HepG2 (cell line): ENCODE results near the gene MTUS2.

ENCODE experiments used
- CCAR2 ChIP-seq: fragments of 200-400 bp; formaldehyde crosslinking; optimal IDR thresholded peaks from 2 replicates; pipeline ENCODE3; 2018; ENCODE audit warnings: low read depth, mild to moderate bottlenecking, low read length, moderate library complexity
- EP300 ChIP-seq, 3 experiments: sonication (generic) in 1 of 3; formaldehyde crosslinking in 1 of 3; IDR thresholded peaks; 2 replicates each; pipeline versions ENCODE4 v1.5.1 to v1.6.1; 2011 to 2020; ENCODE audit warnings: low read depth in 2 of 3, low read length in 2 of 3, borderline replicate concordance in 1 of 3, improper control_type of control experiment in 1 of 3, mild to moderate bottlenecking in 1 of 3, missing genetic modification reagents in 1 of 3, moderate library complexity in 1 of 3
- EZH2 ChIP-seq: conservative IDR thresholded peaks from 2 replicates; pipeline ENCODE4 v1.6.1; 2012; ENCODE audit warnings: mild to moderate bottlenecking, low read depth, low read length, moderate library complexity
- HDAC6 ChIP-seq: fragments of 200-600 bp; sonication (generic); IDR thresholded peaks from 2 replicates; pipeline ENCODE4 v1.7.0; 2017; ENCODE audit warnings: mild to moderate bottlenecking, antibody characterized with exemption, low read length, low read depth
- HNF4A ChIP-seq: sonication (generic); formaldehyde crosslinking; IDR thresholded peaks from 2 replicates; pipeline ENCODE4 v1.4.0; 2020; ENCODE audit warnings: missing genetic modification reagents
- KLF9 ChIP-seq: IDR thresholded peaks from 2 replicates; pipeline ENCODE4 v1.6.1; 2016; ENCODE audit warnings: low read depth
- RFX3 ChIP-seq: IDR thresholded peaks from 2 replicates; pipeline ENCODE4 v1.6.1; 2016; ENCODE audit warnings: missing biosample characterization, missing genetic modification reagents
- ZNF274 ChIP-seq: sonication (generic); formaldehyde crosslinking; IDR thresholded peaks from 2 replicates; pipeline ENCODE4 v1.5.1; 2020; ENCODE audit warnings: mild to moderate bottlenecking, missing genetic modification reagents
- ZNF547 ChIP-seq: sonication (generic); formaldehyde crosslinking; IDR thresholded peaks from 2 replicates; pipeline ENCODE4 v1.5.1; 2020; ENCODE audit warnings: mild to moderate bottlenecking, missing genetic modification reagents
- TF ChIP-seq, protein P1 (sequence below): sonication (generic); formaldehyde crosslinking; IDR thresholded peaks from 2 replicates; pipeline ENCODE4 v1.8.1; 2023; ENCODE audit warnings: mild to moderate bottlenecking, missing genetic modification reagents
- TF ChIP-seq, protein P2 (sequence below): sonication (generic); formaldehyde crosslinking; IDR thresholded peaks from 2 replicates; pipeline ENCODE4 v1.4.0; 2020; ENCODE audit warnings: missing genetic modification reagents
- TF ChIP-seq, protein P3 (sequence below): sonication (generic); formaldehyde crosslinking; IDR thresholded peaks from 2 replicates; pipeline ENCODE4 v1.5.0; 2020; ENCODE audit warnings: mild to moderate bottlenecking, missing genetic modification reagents, moderate library complexity
- TF ChIP-seq, protein P4 (sequence below): sonication (generic); formaldehyde crosslinking; IDR thresholded peaks from 2 replicates; pipeline ENCODE4 v1.4.0; 2020; ENCODE audit warnings: mild to moderate bottlenecking, missing genetic modification reagents

DNA sequence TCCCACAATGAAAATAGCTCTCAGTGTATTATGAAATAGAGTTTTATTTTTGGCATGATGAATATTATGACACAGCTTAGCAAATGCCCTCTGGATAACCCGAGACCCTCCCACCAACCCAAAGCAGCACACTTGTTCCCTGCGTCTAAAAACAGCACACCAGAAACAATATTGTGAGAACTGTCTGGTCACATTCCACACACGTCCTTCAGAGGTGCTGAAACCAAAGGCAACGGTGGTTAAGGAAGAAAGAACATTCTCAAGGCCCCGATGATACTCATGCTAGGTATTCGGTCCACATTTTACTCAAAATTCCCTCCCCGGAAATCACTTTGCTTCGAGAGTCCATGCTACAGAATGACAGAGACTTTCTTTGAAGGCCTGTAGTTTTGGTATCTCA lies 618.6 kb downstream of the MTUS2 start:
- TF ChIP-seq EP300 (IDR thresholded peaks at IDR 0.05; ENCODE audit: low read depth in 2 of 2, low read length in 2 of 2) (no peak), EP300 (CRISPR knock-in tag; IDR thresholded peaks at IDR 0.05; ENCODE audit: borderline replicate concordance) (no peak), ZNF274 (CRISPR knock-in tag) (no peak), HDAC6 (no peak), EZH2 (no peak), RFX3 (no peak), CCAR2 (no peak), KLF9 (no peak), ZNF547 (CRISPR knock-in tag) (no peak), HNF4A (CRISPR knock-in tag) (no peak)
- TF ChIP-seq, protein P1, sequence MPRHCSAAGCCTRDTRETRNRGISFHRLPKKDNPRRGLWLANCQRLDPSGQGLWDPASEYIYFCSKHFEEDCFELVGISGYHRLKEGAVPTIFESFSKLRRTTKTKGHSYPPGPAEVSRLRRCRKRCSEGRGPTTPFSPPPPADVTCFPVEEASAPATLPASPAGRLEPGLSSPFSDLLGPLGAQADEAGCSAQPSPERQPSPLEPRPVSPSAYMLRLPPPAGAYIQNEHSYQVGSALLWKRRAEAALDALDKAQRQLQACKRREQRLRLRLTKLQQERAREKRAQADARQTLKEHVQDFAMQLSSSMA (CRISPR knock-in tag) = no peak
- TF ChIP-seq, protein P2, sequence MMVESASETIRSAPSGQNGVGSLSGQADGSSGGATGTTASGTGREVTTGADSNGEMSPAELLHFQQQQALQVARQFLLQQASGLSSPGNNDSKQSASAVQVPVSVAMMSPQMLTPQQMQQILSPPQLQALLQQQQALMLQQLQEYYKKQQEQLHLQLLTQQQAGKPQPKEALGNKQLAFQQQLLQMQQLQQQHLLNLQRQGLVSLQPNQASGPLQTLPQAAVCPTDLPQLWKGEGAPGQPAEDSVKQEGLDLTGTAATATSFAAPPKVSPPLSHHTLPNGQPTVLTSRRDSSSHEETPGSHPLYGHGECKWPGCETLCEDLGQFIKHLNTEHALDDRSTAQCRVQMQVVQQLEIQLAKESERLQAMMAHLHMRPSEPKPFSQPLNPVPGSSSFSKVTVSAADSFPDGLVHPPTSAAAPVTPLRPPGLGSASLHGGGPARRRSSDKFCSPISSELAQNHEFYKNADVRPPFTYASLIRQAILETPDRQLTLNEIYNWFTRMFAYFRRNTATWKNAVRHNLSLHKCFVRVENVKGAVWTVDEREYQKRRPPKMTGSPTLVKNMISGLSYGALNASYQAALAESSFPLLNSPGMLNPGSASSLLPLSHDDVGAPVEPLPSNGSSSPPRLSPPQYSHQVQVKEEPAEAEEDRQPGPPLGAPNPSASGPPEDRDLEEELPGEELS (CRISPR knock-in tag) = no peak
- TF ChIP-seq, protein P3, sequence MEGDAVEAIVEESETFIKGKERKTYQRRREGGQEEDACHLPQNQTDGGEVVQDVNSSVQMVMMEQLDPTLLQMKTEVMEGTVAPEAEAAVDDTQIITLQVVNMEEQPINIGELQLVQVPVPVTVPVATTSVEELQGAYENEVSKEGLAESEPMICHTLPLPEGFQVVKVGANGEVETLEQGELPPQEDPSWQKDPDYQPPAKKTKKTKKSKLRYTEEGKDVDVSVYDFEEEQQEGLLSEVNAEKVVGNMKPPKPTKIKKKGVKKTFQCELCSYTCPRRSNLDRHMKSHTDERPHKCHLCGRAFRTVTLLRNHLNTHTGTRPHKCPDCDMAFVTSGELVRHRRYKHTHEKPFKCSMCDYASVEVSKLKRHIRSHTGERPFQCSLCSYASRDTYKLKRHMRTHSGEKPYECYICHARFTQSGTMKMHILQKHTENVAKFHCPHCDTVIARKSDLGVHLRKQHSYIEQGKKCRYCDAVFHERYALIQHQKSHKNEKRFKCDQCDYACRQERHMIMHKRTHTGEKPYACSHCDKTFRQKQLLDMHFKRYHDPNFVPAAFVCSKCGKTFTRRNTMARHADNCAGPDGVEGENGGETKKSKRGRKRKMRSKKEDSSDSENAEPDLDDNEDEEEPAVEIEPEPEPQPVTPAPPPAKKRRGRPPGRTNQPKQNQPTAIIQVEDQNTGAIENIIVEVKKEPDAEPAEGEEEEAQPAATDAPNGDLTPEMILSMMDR (CRISPR knock-in tag) = no peak
- TF ChIP-seq, protein P4, sequence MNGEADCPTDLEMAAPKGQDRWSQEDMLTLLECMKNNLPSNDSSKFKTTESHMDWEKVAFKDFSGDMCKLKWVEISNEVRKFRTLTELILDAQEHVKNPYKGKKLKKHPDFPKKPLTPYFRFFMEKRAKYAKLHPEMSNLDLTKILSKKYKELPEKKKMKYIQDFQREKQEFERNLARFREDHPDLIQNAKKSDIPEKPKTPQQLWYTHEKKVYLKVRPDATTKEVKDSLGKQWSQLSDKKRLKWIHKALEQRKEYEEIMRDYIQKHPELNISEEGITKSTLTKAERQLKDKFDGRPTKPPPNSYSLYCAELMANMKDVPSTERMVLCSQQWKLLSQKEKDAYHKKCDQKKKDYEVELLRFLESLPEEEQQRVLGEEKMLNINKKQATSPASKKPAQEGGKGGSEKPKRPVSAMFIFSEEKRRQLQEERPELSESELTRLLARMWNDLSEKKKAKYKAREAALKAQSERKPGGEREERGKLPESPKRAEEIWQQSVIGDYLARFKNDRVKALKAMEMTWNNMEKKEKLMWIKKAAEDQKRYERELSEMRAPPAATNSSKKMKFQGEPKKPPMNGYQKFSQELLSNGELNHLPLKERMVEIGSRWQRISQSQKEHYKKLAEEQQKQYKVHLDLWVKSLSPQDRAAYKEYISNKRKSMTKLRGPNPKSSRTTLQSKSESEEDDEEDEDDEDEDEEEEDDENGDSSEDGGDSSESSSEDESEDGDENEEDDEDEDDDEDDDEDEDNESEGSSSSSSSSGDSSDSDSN (CRISPR knock-in tag) = no peak
